Lung (tissue), 12 donors: Measurements from ENCODE around the gene KRT14. TPM values are rescaled to one million over a fixed set of nuclear protein-coding genes. Genes with fewer than 3 reads are reported as not detected.

Source experiments
- ATAC-seq: fragments of 200-7000 bp; cut with Tn5 transposase; one replicate; pipeline ENCODE4 v1.9.1; 2020; ENCODE audit warnings: moderate number of reproducible peaks; ENCODE audit not compliant: insufficient read depth, low FRiP score
- DNase-seq, 3 donors: peaks; one replicate each; pipeline ENCODE4 v3.0.0-alpha.2; 2013 to 2017
- H3K27ac ChIP-seq, 2 donors: one replicate each; pipeline ENCODE4 v1.5.1; 2013; ENCODE audit warnings: mild to moderate bottlenecking in 2 of 2, moderate library complexity in 2 of 2, control low read depth in 1 of 2, inconsistent platforms in 1 of 2, low read depth in 1 of 2, low read length in 1 of 2
- H3K27me3 ChIP-seq, 3 donors: one replicate each; pipeline ENCODE4 v1.5.1; 2013; ENCODE audit warnings: low read length in 2 of 3; ENCODE audit not compliant: control insufficient read depth in 3 of 3, insufficient read depth in 3 of 3
- H3K36me3 ChIP-seq, 4 donors: one replicate each; pipeline ENCODE4 v1.5.1; 2013; ENCODE audit warnings: low read length in 4 of 4, mild to moderate bottlenecking in 1 of 4, moderate library complexity in 1 of 4; ENCODE audit not compliant: control insufficient read depth in 4 of 4, insufficient read depth in 4 of 4
- H3K4me1 ChIP-seq, 5 donors: one replicate each; pipeline ENCODE4 v1.5.1; 2013; ENCODE audit warnings: low read length in 5 of 5, mild to moderate bottlenecking in 2 of 5, moderate library complexity in 1 of 5; ENCODE audit not compliant: control insufficient read depth in 5 of 5, insufficient read depth in 5 of 5
- H3K4me3 ChIP-seq: one replicate; pipeline ENCODE4 v1.5.1; 2013; ENCODE audit warnings: mild to moderate bottlenecking, control low read depth, moderate library complexity
- H3K9ac ChIP-seq, 2 donors: one replicate each; pipeline ENCODE4 v1.5.1; 2013; ENCODE audit warnings: low read length in 2 of 2, control low read depth in 1 of 2; ENCODE audit not compliant: insufficient read depth in 1 of 2
- H3K9me3 ChIP-seq, 4 donors: one replicate each; pipeline ENCODE4 v1.5.1; 2013; ENCODE audit warnings: low read length in 3 of 4, mild to moderate bottlenecking in 1 of 4, moderate library complexity in 1 of 4; ENCODE audit not compliant: control insufficient read depth in 4 of 4, insufficient read depth in 3 of 4
- WGBS, 2 donors: extraction: QIAGEN DNeasy Blood & Tissue Kit; methylation state at CpG; one replicate each; pipeline ENCODE4 v1.1.7; 2013; 5-methylcytosine and 5-hydroxymethylcytosine counted together
- polyA plus RNA-seq, 2 donors: library from polyadenylated mRNA; stranded (reverse); fragments of 200-250 nt; gene quantifications; one replicate each; pipeline ENCODE4 v1.2.1, GENCODE V29; 2013
- total RNA-seq, 2 donors: library from RNA; depleted of rRNA in 1 of 2; stranded (reverse); fragments of >200 nt in 1 of 2; gene quantifications; one replicate each; pipeline ENCODE4 v1.2.1, GENCODE V29; 2014 to 2021
- TF ChIP-seq, protein P1 (sequence below): IDR thresholded peaks from 2 replicates; pipeline ENCODE4 v1.5.1; 2012; ENCODE audit warnings: mild to moderate bottlenecking; ENCODE audit errors: control extremely low read depth, extremely low read depth
- donor health status: control.
- donor health status: control.
- donor health status: Bipolar disorder and iron deficiency.
- donor health status: healthy.
- donor health status: DM: yes; HTN: yes; CAD: no.

KRT14 gene
- total and polyA plus RNA-seq, 4 donors: 0.37 to 0.71 (median 0.63) TPM; not detected in 1

DNA sequence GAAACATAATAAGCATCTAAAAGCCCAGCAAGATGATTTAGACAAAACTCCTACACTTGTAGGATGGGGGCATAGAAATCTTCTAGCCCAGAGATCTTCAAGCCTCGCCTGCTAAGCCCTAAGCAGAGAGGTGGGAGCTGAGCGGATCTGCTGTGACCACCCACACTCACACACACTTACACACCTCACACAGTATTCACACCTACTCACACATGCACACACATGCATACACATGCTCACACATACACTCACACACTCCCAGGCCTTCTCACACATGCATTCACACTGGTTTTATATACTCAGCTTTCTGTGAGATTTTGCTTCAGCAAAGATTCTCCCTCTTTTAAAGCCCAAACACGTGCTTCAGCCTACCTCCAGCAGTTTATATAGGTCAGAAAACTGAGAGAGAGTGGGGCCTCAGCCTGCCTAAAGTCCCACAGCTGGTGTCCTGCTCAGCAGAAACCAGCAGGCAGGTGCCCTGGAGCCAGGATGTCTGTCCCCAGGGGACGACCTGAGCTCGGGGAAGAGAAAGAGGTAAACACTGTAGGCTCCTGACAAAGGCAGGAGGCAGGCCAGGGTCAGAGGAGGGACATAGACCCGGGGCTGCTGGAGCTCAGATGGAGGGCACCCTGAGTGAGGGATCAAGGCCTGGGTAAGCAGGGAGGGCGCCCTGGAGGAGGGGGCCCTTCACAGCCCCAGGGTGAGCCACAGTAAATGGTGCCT, 46.6 kb downstream of the KRT14 start:
- WGBS, 2 donors: 71 to 75% methylated on average over 7 of the region's 7 CpGs
- Histone ChIP-seq H3K27me3 (no peaks in the 10 kb centered on the region), H3K36me3 (no peaks in the 10 kb centered on the region), H3K4me3 (no peak overlapping the region), H3K9ac (no peak overlapping the region), H3K27ac (no peak overlapping the region), H3K4me1 (peaks cover 0 to 12% (median 0%) of the 10 kb centered on the region in 5 donors), H3K9me3 (no peaks in the 10 kb centered on the region)
- TF ChIP-seq, protein P1, sequence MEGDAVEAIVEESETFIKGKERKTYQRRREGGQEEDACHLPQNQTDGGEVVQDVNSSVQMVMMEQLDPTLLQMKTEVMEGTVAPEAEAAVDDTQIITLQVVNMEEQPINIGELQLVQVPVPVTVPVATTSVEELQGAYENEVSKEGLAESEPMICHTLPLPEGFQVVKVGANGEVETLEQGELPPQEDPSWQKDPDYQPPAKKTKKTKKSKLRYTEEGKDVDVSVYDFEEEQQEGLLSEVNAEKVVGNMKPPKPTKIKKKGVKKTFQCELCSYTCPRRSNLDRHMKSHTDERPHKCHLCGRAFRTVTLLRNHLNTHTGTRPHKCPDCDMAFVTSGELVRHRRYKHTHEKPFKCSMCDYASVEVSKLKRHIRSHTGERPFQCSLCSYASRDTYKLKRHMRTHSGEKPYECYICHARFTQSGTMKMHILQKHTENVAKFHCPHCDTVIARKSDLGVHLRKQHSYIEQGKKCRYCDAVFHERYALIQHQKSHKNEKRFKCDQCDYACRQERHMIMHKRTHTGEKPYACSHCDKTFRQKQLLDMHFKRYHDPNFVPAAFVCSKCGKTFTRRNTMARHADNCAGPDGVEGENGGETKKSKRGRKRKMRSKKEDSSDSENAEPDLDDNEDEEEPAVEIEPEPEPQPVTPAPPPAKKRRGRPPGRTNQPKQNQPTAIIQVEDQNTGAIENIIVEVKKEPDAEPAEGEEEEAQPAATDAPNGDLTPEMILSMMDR: no peak
- ATAC-seq (no peak), DNase-seq (no peak)

DNA sequence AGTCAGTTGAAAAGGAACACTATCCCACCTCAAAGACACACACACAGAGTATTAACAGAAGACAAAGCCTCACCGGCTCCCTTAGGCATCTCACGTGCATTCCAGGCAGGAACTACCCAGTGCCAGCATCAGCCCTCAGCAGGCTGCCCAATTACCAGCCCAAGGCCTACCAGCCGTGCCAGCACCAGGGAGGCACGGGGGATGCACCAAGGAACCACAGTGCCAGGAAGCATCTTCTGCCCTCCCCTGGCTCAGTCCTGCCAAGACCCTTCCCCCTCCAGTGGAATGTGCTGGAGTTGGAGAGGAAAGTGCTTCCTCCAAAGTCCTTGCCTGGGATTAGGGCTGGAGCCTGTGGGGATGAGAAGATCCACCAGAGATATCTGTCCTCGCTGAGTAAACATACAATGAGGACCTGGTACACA, 47.6 kb downstream of the KRT14 start:
- Histone ChIP-seq H3K36me3 (no peaks in the 10 kb centered on the region), H3K4me3 (no peak overlapping the region), H3K9ac (no peak overlapping the region), H3K27ac (no peak overlapping the region), H3K4me1 (peaks cover 0 to 7% (median 0%) of the 10 kb centered on the region in 5 donors), H3K9me3 (no peaks in the 10 kb centered on the region), H3K27me3 (no peaks in the 10 kb centered on the region)
- WGBS, 2 donors: 79 to 88% methylated on average over 5 of the region's 5 CpGs
- ATAC-seq: no peak
- DNase-seq: no peak
- TF ChIP-seq, protein P1: no peak

DNA sequence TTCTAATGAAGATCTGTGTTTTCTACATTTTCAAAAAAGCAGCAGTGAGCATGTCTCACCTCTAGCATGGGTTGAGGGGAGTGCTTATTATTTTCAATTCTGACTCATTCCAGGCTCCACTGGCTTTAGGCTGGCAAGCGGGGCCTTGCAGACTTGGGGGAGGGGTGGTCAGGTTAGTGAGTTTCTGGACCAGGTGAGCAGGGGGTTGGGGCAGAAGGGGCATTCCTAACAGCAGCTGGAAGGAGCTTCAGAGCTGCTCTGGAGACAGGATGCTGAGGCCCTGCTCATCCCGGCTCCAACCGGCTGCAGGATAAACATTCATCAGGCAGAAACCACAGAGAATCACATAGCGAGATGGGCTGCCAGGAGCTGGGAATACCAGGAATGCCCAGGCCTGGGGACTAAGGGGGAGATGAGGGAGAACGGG, 48.1 kb downstream of the KRT14 start:
- no peak for ATAC-seq
- H3K9ac ChIP-seq: no peak overlapping the region

More for the DNA sequence above, 48.1 kb downstream of the KRT14 start:
- Histone ChIP-seq H3K4me3 (no peak overlapping the region), H3K27me3 (no peaks in the 10 kb centered on the region), H3K9me3 (no peaks in the 10 kb centered on the region), H3K27ac (no peak overlapping the region), H3K36me3 (no peaks in the 10 kb centered on the region), H3K4me1 (peaks cover 0 to 7% (median 0%) of the 10 kb centered on the region in 5 donors)
- DNase-seq: no peak
- WGBS, 2 donors: 69 to 75% methylated on average over 5 of the region's 5 CpGs
- TF ChIP-seq, protein P1: no peak
